NCI-H226 (cell line): Measurements from ENCODE around the gene VPS51.
A peak's percentile ranks its signal among the peaks of the same experiment; 100 is the strongest.
"Not testable (repeated sequence)": the region's sequence is repeated elsewhere in the genome, so short reads cannot be mapped to it uniquely, and the experiment has no call there.

Experiments
- DNase-seq: peaks from one replicate; pipeline ENCODE4 v3.0.0-alpha.2; 2015

VPS51 gene

GRCh38 chr11:65108469-65109123, 12.6 kb downstream of the VPS51 start:
- DNase-seq, result no peak

- DNase-seq, result no peak
Measured at GRCh38 chr11:65109231-65110198, 13.5 kb downstream of the VPS51 start.

- peak; percentile 72 for DNase-seq
Measured at GRCh38 chr11:65110354-65110861, 14.4 kb downstream of the VPS51 start.

GRCh38 chr11:65111159-65111743, 15.2 kb downstream of the VPS51 start:
- no peak for DNase-seq

GRCh38 chr11:65111744-65112545, 15.9 kb downstream of the VPS51 start, which contains the start of gene TM7SF2:
Gene TM7SF2, plus strand, starts transcription at chr11:65111872. Its CDS starts 144 bp downstream, at chr11:65112016.
- peak; percentile 90 for DNase-seq

GRCh38 chr11:65112546-65113360, 16.7 kb downstream of the VPS51 start:
- peak; percentile 51 for DNase-seq

GRCh38 chr11:65113361-65113756, 17.3 kb downstream of the VPS51 start:
- DNase-seq, result no peak

GRCh38 chr11:65113839-65114238, 17.8 kb downstream of the VPS51 start:
- no peak for DNase-seq

GRCh38 chr11:65114538-65115171, 18.6 kb downstream of the VPS51 start:
- DNase-seq, result no peak

GRCh38 chr11:65115361-65116082, 19.5 kb downstream of the VPS51 start:
- DNase-seq, result no peak

- DNase-seq, result no peak
Measured at GRCh38 chr11:65116370-65117205, 20.6 kb downstream of the VPS51 start.

GRCh38 chr11:65117206-65118096, 21.4 kb downstream of the VPS51 start, which contains the start of gene ZNHIT2:
Gene ZNHIT2, minus strand, starts transcription at chr11:65117701. Its CDS starts 48 bp downstream, at chr11:65117653.
- DNase-seq, result peak; percentile 95

GRCh38 chr11:65118097-65118837, 22.3 kb downstream of the VPS51 start:
- DNase-seq, result no peak

- not testable (repeated sequence) for DNase-seq
Measured at GRCh38 chr11:65118891-65119669, 23.1 kb downstream of the VPS51 start.

GRCh38 chr11:65119670-65119995, 23.6 kb downstream of the VPS51 start:
- no peak for DNase-seq

GRCh38 chr11:65120831-65121230, 24.8 kb downstream of the VPS51 start:
- no peak for DNase-seq

- no peak for DNase-seq
Measured at GRCh38 chr11:65121447-65121864, 25.4 kb downstream of the VPS51 start.
